ENCODE data around the gene ATP7A.

ATP7A gene

GRCh38 chrX:78011846-78012245, 101.4 kb downstream of the ATP7A start:
- Histone ChIP-seq H3K79me2 (ENCODE audit: insufficient read depth, low read length) (no peaks in the 10 kb centered on the region), H3K9me2 (replicated peaks; ENCODE audit: low read depth, low read length) (no peaks in the 10 kb centered on the region), H3K4me1 (ENCODE audit: insufficient read depth, low read length, poor library complexity, severe bottlenecking) (no peaks in the 10 kb centered on the region), H3K36me3 (ENCODE audit: insufficient read depth, low read length) (no peaks in the 10 kb centered on the region), H2AFZ (ENCODE audit: low read length) (no peak overlapping the region), H3K9ac (ENCODE audit: low read depth, low read length, poor library complexity, severe bottlenecking) (no peak overlapping the region), H3K4me3 (ENCODE audit: low read length, poor library complexity, severe bottlenecking) (no peak overlapping the region), H3K9me3 (ENCODE audit: insufficient read depth, low read depth, low read length) (no peaks in the 10 kb centered on the region), H4K20me1 (ENCODE audit: insufficient read depth, low read length, poor library complexity, severe bottlenecking) (no peaks in the 10 kb centered on the region), H3F3A (ENCODE audit: low read depth) (no peaks in the 10 kb centered on the region), H3K27me3 (ENCODE audit: insufficient read depth, low read length, poor library complexity, severe bottlenecking) (no peaks in the 10 kb centered on the region), H3K4me2 (ENCODE audit: low read depth, low read length, poor library complexity, severe bottlenecking) (no peak overlapping the region)
- TF ChIP-seq CTCF (conservative IDR thresholded peaks at IDR 0.05; ENCODE audit: low read length): no peak
- no peak for TF ChIP-seq EZH2phosphoT487 (IDR thresholded peaks at IDR 0.05; ENCODE audit: borderline replicate concordance)

GRCh38 chrX:78019586-78020483, 109.3 kb downstream of the ATP7A start:
- Histone ChIP-seq H3K4me2 (ENCODE audit: low read depth, low read length, poor library complexity, severe bottlenecking) (no peak overlapping the region), H3K9me2 (replicated peaks; ENCODE audit: low read depth, low read length) (no peaks in the 10 kb centered on the region)
- TF ChIP-seq CTCF (conservative IDR thresholded peaks at IDR 0.05; ENCODE audit: low read length): no peak
- TF ChIP-seq EZH2phosphoT487 (IDR thresholded peaks at IDR 0.05; ENCODE audit: borderline replicate concordance): no peak

DNA sequence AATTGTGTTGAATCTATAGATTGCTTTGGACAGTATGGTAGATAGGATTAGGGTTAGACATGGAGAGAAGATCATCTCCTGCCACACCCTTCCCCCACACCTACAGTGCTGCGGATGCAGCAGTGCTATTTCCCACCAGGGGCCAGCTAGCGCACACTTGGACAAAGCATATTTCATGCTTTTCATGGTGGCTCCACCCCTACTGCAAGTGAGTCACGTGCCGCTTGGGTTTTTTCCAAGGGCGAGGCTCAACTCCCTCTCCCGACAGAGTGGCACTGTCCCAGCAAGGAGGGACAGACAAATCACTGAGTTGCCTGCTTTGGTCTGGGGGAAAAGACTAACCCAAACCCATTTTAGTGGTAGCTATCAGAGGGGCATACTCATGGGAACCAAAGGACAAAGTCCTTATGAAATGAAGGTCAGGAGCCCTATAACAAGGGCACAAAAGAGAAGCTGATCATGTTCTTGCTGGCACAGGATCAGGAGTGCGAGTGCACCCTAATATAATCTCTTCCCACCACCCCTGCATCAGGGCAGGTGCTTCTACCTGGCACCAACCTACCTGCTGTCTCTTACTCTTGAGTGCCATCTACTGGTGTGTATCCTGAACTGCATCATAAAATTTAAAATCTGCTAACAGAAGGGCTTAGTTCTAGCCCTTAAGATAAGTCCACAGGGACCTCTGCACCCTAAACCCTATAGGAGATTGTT, 114.0 kb downstream of the ATP7A start:
- Histone ChIP-seq H3K9ac (ENCODE audit: low read depth, low read length, poor library complexity, severe bottlenecking) (no peak overlapping the region), H3K4me3 (ENCODE audit: low read length, poor library complexity, severe bottlenecking) (no peak overlapping the region), H3K9me2 (replicated peaks; ENCODE audit: low read depth, low read length) (no peaks in the 10 kb centered on the region), H3K36me3 (ENCODE audit: insufficient read depth, low read length) (no peaks in the 10 kb centered on the region), H3K4me2 (ENCODE audit: low read depth, low read length, poor library complexity, severe bottlenecking) (no peak overlapping the region), H3K79me2 (ENCODE audit: insufficient read depth, low read length) (no peaks in the 10 kb centered on the region), H3K27me3 (ENCODE audit: insufficient read depth, low read length, poor library complexity, severe bottlenecking) (no peaks in the 10 kb centered on the region), H3F3A (ENCODE audit: low read depth) (no peaks in the 10 kb centered on the region), H4K20me1 (ENCODE audit: insufficient read depth, low read length, poor library complexity, severe bottlenecking) (no peaks in the 10 kb centered on the region), H3K9me3 (ENCODE audit: insufficient read depth, low read depth, low read length) (no peaks in the 10 kb centered on the region), H3K4me1 (ENCODE audit: insufficient read depth, low read length, poor library complexity, severe bottlenecking) (no peaks in the 10 kb centered on the region), H2AFZ (ENCODE audit: low read length) (no peak overlapping the region)
- peak; percentile 74 for TF ChIP-seq CTCF (conservative IDR thresholded peaks at IDR 0.05; ENCODE audit: low read length)
- no peak for TF ChIP-seq EZH2phosphoT487 (IDR thresholded peaks at IDR 0.05; ENCODE audit: borderline replicate concordance)

More at GRCh38 chrX:78019586-78020483, 109.3 kb downstream of the ATP7A start:
- no peak overlapping the region for H3K9ac ChIP-seq (ENCODE audit: low read depth, low read length, poor library complexity, severe bottlenecking)
- H2AFZ ChIP-seq (ENCODE audit: low read length): no peak overlapping the region
- H3K79me2 ChIP-seq (ENCODE audit: insufficient read depth, low read length): no peaks in the 10 kb centered on the region
- H3K36me3 ChIP-seq (ENCODE audit: insufficient read depth, low read length): no peaks in the 10 kb centered on the region
- H3K27me3 ChIP-seq (ENCODE audit: insufficient read depth, low read length, poor library complexity, severe bottlenecking): no peaks in the 10 kb centered on the region
- H3K4me3 ChIP-seq (ENCODE audit: low read length, poor library complexity, severe bottlenecking): no peak overlapping the region
- no peaks in the 10 kb centered on the region for H3F3A ChIP-seq (ENCODE audit: low read depth)
- no peaks in the 10 kb centered on the region for H4K20me1 ChIP-seq (ENCODE audit: insufficient read depth, low read length, poor library complexity, severe bottlenecking)
- H3K9me3 ChIP-seq (ENCODE audit: insufficient read depth, low read depth, low read length): no peaks in the 10 kb centered on the region
- H3K4me1 ChIP-seq (ENCODE audit: insufficient read depth, low read length, poor library complexity, severe bottlenecking): no peaks in the 10 kb centered on the region
